HepG2 (cell line): ENCODE measurements around the gene PPOX. TPM values are rescaled to one million over a fixed set of nuclear protein-coding genes. Genes with fewer than 3 reads are reported as not detected.

Experiments used
- ADNP ChIP-seq: sonication (generic); formaldehyde crosslinking; IDR thresholded peaks from 2 replicates; pipeline ENCODE4 v1.4.0; 2020; ENCODE audit warnings: missing genetic modification reagents
- AGO1 ChIP-seq: fragments of 200-400 bp; formaldehyde crosslinking; IDR thresholded peaks from 2 replicates; pipeline ENCODE4 v1.6.1; 2017; ENCODE audit warnings: mild to moderate bottlenecking, low read depth, low read length, moderate library complexity; ENCODE audit not compliant: poor library complexity, severe bottlenecking
- FOXJ3 ChIP-seq: sonication (generic); formaldehyde crosslinking; IDR thresholded peaks from 2 replicates; pipeline ENCODE4 v1.4.0; 2020; ENCODE audit warnings: missing genetic modification reagents, mild to moderate bottlenecking, borderline replicate concordance
- MAF1 ChIP-seq: sonication (generic); formaldehyde crosslinking; IDR thresholded peaks from 2 replicates; pipeline ENCODE4 v1.5.0; 2020; ENCODE audit warnings: missing genetic modification reagents, borderline replicate concordance
- MAFK ChIP-seq, 2 experiments: IDR thresholded peaks in 1 of 2; conservative IDR thresholded peaks in 1 of 2; 2 replicates each; pipeline ENCODE4 v1.6.1; 2011; ENCODE audit warnings: improper control_type of control experiment in 2 of 2, low read length in 2 of 2
- MEIS1 ChIP-seq: sonication (generic); formaldehyde crosslinking; IDR thresholded peaks from 2 replicates; pipeline ENCODE4 v1.9.0; 2021; ENCODE audit warnings: mild to moderate bottlenecking, missing genetic modification reagents, moderate library complexity, borderline replicate concordance
- MZF1 ChIP-seq: sonication (generic); formaldehyde crosslinking; IDR thresholded peaks from 2 replicates; pipeline ENCODE4 v1.8.1; 2023; ENCODE audit warnings: mild to moderate bottlenecking, missing genetic modification reagents, borderline replicate concordance
- TGIF2 ChIP-seq: IDR thresholded peaks from 2 replicates; pipeline ENCODE4 v1.6.1; 2016; ENCODE audit warnings: control low read depth, missing compliant biosample characterization
- YEATS2 ChIP-seq: sonication (generic); formaldehyde crosslinking; IDR thresholded peaks from 2 replicates; pipeline ENCODE4 v1.4.0; 2020; ENCODE audit warnings: missing genetic modification reagents, borderline replicate concordance
- ZC3H13 ChIP-seq: sonication (generic); formaldehyde crosslinking; IDR thresholded peaks from 2 replicates; pipeline ENCODE4 v1.8.1; 2023; ENCODE audit warnings: mild to moderate bottlenecking, missing genetic modification reagents, moderate library complexity
- ZNF224 ChIP-seq: sonication (generic); formaldehyde crosslinking; IDR thresholded peaks from 2 replicates; pipeline ENCODE4 v1.5.0; 2020; ENCODE audit warnings: mild to moderate bottlenecking, missing genetic modification reagents
- ZNF274 ChIP-seq: sonication (generic); formaldehyde crosslinking; IDR thresholded peaks from 2 replicates; pipeline ENCODE4 v1.5.1; 2020; ENCODE audit warnings: mild to moderate bottlenecking, missing genetic modification reagents
- ZNF432 ChIP-seq: sonication (generic); formaldehyde crosslinking; IDR thresholded peaks from 2 replicates; pipeline ENCODE4 v1.5.0; 2020; ENCODE audit warnings: missing genetic modification reagents, mild to moderate bottlenecking, borderline replicate concordance
- ZNF577 ChIP-seq: sonication (generic); formaldehyde crosslinking; IDR thresholded peaks from 2 replicates; pipeline ENCODE4 v1.4.0; 2020; ENCODE audit warnings: mild to moderate bottlenecking, low read depth, missing genetic modification reagents, borderline replicate concordance
- ZNF616 ChIP-seq: sonication (generic); formaldehyde crosslinking; IDR thresholded peaks from 2 replicates; pipeline ENCODE4 v1.5.0; 2020; ENCODE audit warnings: low read depth, mild to moderate bottlenecking, missing genetic modification reagents
- ZNF709 ChIP-seq: sonication (generic); formaldehyde crosslinking; IDR thresholded peaks from 2 replicates; pipeline ENCODE4 v1.5.0; 2020; ENCODE audit warnings: mild to moderate bottlenecking, missing genetic modification reagents
- ZNF713 ChIP-seq: sonication (generic); formaldehyde crosslinking; IDR thresholded peaks from 2 replicates; pipeline ENCODE4 v1.4.0; 2020; ENCODE audit warnings: mild to moderate bottlenecking, missing genetic modification reagents
- polyA plus RNA-seq, 8 experiments: library from polyadenylated mRNA; depleted of rRNA in 3 of 8; stranded (reverse) in 7 of 8; unstranded in 1 of 8; fragments of >200 nt; fragmentation: Illumina TruSeq in 4 of 8; extraction: Trizol in 4 of 8; gene quantifications; 2 replicates each; pipeline versions ENCODE4 v1.2.1 to v1.2.3, GENCODE V29; 2011 to 2016; ENCODE audit warnings: low read depth in 4 of 8, missing spikeins in 1 of 8, mixed read lengths in 1 of 8; ENCODE audit not compliant: insufficient read depth in 1 of 8
- total RNA-seq, 5 experiments: library from RNA; depleted of rRNA; stranded (reverse); fragments of >200 nt; fragmentation: Illumina TruSeq; extraction: Trizol; gene quantifications; 2 replicates each; pipeline ENCODE4 v1.2.3, GENCODE V29; 2016; ENCODE audit warnings: low read depth in 1 of 5
- TF ChIP-seq, protein P1 (sequence below): sonication (generic); formaldehyde crosslinking; IDR thresholded peaks from 2 replicates; pipeline ENCODE4 v1.5.1; 2020; ENCODE audit warnings: mild to moderate bottlenecking, missing genetic modification reagents, borderline replicate concordance
- TF ChIP-seq, protein P2 (sequence below): sonication (generic); formaldehyde crosslinking; IDR thresholded peaks from 2 replicates; pipeline ENCODE4 v1.8.0; 2022; ENCODE audit warnings: missing genetic modification reagents, low read depth, mild to moderate bottlenecking, borderline replicate concordance

PPOX gene
- total and polyA plus RNA-seq, 2 of the 13 experiments (the other 11 are each of a cell fraction or from before 2014, with no cell fraction given) = 15.5 to 27.7 TPM

DNA sequence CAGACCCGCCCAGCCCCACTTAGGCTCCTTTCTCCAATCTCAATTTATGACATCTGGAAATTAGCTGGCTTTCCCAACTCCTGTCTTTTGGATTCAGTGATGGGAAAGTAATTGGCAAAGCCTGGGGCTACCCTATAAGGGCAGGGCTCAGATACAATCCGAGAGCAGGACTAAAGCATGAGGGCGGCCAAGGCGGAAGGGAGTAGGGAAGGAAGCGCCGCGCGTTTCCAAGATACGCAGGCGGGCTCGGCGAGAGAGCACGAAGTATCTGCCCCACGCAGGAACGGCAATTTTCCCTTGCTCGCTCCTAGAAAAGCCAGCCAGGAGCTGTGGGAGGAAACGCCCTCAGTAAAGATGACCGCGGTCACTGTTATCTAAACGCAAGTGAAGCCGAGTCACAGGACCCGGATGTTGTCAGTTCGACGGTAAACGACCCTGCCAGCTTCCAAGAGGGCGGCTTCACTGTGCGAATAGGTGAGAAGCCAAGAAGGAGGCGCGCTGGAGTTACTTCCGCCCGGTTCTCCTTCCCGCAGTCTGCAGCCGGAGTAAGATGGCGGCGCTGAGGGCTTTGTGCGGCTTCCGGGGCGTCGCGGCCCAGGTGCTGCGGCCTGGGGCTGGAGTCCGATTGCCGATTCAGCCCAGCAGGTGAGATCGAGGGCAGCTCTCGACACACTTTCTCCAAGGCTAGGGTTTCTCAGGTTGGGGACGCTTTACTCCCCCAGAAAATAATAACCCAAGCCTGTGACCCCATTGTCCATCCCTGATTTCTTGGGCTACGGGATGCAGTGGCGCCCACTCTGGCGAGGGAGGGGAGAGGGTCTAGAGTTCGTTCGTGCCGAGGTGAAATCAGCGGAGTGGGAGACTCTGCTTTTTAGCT, 35.8 kb downstream of the PPOX start, which contains the start of gene NDUFS2 (continued):
- TF ChIP-seq ZNF577 (CRISPR knock-in tag) (no peak), YEATS2 (CRISPR knock-in tag) (peak; percentile 75; the same call in 1 of the 2 replicates), MEIS1 (no peak; the same call in none of the 2 replicates), ZC3H13 (CRISPR knock-in tag) (no peak), ADNP (no peak), ZNF432 (CRISPR knock-in tag) (no peak), ZNF224 (CRISPR knock-in tag) (peak; percentile 69; the same call in 1 of the 2 replicates), TGIF2 (no peak; the same call in 1 of the 2 replicates), MAF1 (no peak), AGO1 (peak; percentile 51), ZNF274 (CRISPR knock-in tag) (no peak; the same call in 1 of the 2 replicates), FOXJ3 (CRISPR knock-in tag) (0 out of 2 replicates have a peak, but pooled peaks have one; percentile 19), MAFK (conservative IDR thresholded peaks at IDR 0.05 in 1 of 2, IDR thresholded peaks at IDR 0.05 in 1 of 2; ENCODE audit: low read length in 2 of 2) (no peak), MZF1 (CRISPR knock-in tag) (no peak), ZNF713 (CRISPR knock-in tag) (no peak), ZNF616 (CRISPR knock-in tag) (0 out of 2 replicates have a peak, but pooled peaks have one; percentile 38), ZNF709 (CRISPR knock-in tag) (peak; percentile 63; the same call in 1 of the 2 replicates)
- TF ChIP-seq, protein P1, sequence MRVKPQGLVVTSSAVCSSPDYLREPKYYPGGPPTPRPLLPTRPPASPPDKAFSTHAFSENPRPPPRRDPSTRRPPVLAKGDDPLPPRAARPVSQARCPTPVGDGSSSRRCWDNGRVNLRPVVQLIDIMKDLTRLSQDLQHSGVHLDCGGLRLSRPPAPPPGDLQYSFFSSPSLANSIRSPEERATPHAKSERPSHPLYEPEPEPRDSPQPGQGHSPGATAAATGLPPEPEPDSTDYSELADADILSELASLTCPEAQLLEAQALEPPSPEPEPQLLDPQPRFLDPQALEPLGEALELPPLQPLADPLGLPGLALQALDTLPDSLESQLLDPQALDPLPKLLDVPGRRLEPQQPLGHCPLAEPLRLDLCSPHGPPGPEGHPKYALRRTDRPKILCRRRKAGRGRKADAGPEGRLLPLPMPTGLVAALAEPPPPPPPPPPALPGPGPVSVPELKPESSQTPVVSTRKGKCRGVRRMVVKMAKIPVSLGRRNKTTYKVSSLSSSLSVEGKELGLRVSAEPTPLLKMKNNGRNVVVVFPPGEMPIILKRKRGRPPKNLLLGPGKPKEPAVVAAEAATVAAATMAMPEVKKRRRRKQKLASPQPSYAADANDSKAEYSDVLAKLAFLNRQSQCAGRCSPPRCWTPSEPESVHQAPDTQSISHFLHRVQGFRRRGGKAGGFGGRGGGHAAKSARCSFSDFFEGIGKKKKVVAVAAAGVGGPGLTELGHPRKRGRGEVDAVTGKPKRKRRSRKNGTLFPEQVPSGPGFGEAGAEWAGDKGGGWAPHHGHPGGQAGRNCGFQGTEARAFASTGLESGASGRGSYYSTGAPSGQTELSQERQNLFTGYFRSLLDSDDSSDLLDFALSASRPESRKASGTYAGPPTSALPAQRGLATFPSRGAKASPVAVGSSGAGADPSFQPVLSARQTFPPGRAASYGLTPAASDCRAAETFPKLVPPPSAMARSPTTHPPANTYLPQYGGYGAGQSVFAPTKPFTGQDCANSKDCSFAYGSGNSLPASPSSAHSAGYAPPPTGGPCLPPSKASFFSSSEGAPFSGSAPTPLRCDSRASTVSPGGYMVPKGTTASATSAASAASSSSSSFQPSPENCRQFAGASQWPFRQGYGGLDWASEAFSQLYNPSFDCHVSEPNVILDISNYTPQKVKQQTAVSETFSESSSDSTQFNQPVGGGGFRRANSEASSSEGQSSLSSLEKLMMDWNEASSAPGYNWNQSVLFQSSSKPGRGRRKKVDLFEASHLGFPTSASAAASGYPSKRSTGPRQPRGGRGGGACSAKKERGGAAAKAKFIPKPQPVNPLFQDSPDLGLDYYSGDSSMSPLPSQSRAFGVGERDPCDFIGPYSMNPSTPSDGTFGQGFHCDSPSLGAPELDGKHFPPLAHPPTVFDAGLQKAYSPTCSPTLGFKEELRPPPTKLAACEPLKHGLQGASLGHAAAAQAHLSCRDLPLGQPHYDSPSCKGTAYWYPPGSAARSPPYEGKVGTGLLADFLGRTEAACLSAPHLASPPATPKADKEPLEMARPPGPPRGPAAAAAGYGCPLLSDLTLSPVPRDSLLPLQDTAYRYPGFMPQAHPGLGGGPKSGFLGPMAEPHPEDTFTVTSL (CRISPR knock-in tag) = no peak
- TF ChIP-seq, protein P2, sequence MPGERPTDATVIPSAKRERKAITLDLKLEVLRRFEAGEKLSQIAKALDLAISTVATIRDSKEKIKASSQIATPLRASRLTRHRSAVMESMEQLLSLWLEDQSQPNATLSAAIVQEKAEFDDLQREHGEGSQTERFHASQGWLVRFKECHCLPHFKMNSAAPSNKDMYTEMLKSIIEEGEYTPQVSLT (CRISPR knock-in tag) = no peak
